Stimulated activated CD4-positive, alpha-beta T cell treated with anti-CD3 and anti-CD28 coated beads, Interleukin-2, amount 100 ng/mL, for 48 hours (primary cell): Measurements from ENCODE around the gene TMPRSS2.
A peak's percentile ranks its signal among the peaks of the same experiment; 100 is the strongest.
"Not testable (repeated sequence)": the region's sequence is repeated elsewhere in the genome, so short reads cannot be mapped to it uniquely, and the experiment has no call there.

Experiments
- DNase-seq, 2 donors: peaks; one replicate each; pipeline ENCODE4 v3.0.0-alpha.2; 2020

TMPRSS2 gene

DNA sequence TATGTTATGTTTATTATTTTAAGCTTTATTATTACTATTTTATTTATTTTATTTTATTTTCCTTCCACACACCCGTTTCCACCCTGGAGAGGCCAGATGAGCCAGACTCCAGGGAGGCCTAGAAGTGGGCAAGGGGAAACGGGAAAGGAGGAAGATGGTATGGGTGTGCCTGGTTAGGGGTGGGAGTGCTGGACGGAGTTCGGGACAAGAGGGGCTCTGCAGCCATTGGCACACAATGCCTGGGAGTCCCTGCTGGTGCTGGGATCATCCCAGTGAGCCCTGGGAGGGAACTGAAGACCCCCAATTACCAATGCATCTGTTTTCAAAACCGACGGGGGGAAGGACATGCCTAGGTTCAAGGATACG, 82.4 kb downstream of the TMPRSS2 start:
- DNase-seq, result no peak

- not testable (repeated sequence) for DNase-seq
These were observed 84.7 kb downstream of the TMPRSS2 start for GRCh38 chr21:41423305-41423636.

- no peak for DNase-seq
These were observed 85.2 kb downstream of the TMPRSS2 start for GRCh38 chr21:41422546-41423304.

DNA sequence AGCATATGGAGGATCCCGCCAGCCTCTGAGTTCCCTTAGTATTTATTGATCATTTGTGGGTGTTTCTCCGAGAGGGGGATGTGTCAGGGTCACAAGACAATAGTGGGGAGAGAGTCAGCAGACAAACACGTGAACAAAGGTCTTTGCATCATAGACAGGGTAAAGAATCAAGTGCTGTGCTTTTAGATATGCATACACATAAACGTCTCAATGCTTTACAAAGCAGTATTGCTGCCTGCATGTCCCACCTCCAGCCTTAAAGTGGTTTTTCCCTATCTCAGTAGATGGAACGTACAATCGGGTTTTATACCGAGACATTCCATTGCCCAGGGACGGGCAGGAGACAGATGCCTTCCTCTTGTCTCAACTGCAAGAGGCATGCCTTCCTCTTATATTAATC, 87.0 kb downstream of the TMPRSS2 start:
- not testable (repeated sequence) for DNase-seq

- DNase-seq, result peak in 1 of 2 donors; percentile 26
These were observed 87.8 kb downstream of the TMPRSS2 start for GRCh38 chr21:41419921-41420862.

GRCh38 chr21:41418956-41419680, 88.8 kb downstream of the TMPRSS2 start:
- no peak for DNase-seq

- DNase-seq, result no peak
These were observed 89.6 kb downstream of the TMPRSS2 start for GRCh38 chr21:41418393-41418792.

DNA sequence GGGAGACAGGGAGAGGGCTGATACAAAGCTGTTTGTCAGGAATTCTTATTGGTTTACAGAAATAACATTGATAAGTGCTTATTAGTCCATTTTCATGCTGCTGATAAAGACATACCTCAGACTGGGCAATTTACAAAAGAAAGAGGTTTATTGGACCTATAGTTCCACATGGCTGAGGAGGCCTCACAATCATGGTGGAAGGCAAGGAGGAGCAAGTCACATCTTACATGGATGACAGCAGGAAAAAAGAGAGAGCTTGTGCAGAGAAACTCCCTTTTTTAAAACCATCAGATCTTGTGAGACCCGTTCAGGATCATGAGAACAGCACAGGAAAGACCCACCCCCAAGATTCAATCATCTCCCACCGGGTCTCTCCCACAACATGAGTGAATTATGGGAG, 90.5 kb downstream of the TMPRSS2 start:
- not testable (repeated sequence) for DNase-seq
